ENCODE results near the gene PGLYRP4.

Gene PGLYRP4

DNA sequence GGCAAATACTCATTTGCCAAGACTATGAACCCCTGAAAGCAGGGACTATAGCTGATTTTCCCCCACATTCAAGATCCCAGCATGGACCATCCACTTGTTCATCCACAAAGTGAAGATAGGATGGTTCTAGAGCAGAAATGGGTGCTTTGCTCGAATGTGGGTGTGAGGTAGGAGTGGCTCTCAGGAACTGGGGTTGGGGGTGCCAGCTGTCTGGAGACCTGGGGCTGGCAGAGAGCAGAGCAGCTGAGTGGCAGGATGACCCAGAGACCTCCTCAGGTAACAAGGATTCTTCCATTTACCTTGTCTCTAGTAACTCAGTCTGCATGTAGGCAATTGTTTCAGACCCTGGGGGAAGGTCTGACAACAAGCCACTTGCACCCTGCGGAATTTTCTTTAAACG lies 15.0 kb upstream of the PGLYRP4 start:
- Histone ChIP-seq H3K4me1 (ENCODE audit: control insufficient read depth, insufficient read depth, low read length) (no peaks in the 10 kb centered on the region), H3K36me3 (ENCODE audit: control insufficient read depth in 2 of 2, insufficient read depth in 1 of 2, low read length in 2 of 2) (no peaks in the 10 kb centered on the region), H3K4me3 (ENCODE audit: low read depth, low read length) (no peak overlapping the region), H3K9me3 (ENCODE audit: control insufficient read depth, insufficient read depth, low read depth, low read length) (no peaks in the 10 kb centered on the region), H3K27ac (ENCODE audit: extremely low read depth, low read depth, low read length) (no peak overlapping the region)
- POLR2A ChIA-PET = no interaction called here
- CTCF ChIA-PET = interaction anchor here (4.6 kb wide), 1 partner anchor 11 kb away, joined by 23 read pairs; no protein-coding TSS in a partner anchor
- TF ChIP-seq ZNF174 (tag by site-specific recombination; IDR thresholded peaks at IDR 0.05) (no peak), ZBTB1 (tag by site-specific recombination; IDR thresholded peaks at IDR 0.05) (no peak), ZNF549 (tag by site-specific recombination; IDR thresholded peaks at IDR 0.05) (no peak), ZNF843 (tag by site-specific recombination; IDR thresholded peaks at IDR 0.05) (no peak)

- Histone ChIP-seq H3K4me3 (ENCODE audit: low read depth, low read length) (no peak overlapping the region), H3K27ac (ENCODE audit: extremely low read depth, low read depth, low read length) (no peak overlapping the region), H3K9me3 (ENCODE audit: control insufficient read depth, insufficient read depth, low read depth, low read length) (no peaks in the 10 kb centered on the region), H3K36me3 (ENCODE audit: control insufficient read depth in 2 of 2, insufficient read depth in 1 of 2, low read length in 2 of 2) (no peaks in the 10 kb centered on the region), H3K4me1 (ENCODE audit: control insufficient read depth, insufficient read depth, low read length) (no peaks in the 10 kb centered on the region)
- no peak for TF ChIP-seq ZNF211 (tag by site-specific recombination; IDR thresholded peaks at IDR 0.05; ENCODE audit: low read depth)
- TF ChIP-seq ZNF112 (tag by site-specific recombination; IDR thresholded peaks at IDR 0.05) = no peak
- POLR2A ChIA-PET = no interaction called here
- CTCF ChIA-PET = interaction anchor here (0.8 to 4.6 kb wide), 2 partner anchors 9 to 13 kb away, joined by 3 to 23 read pairs; no protein-coding TSS in a partner anchor
Measured at GRCh38 chr1:153362187-153362775, 13.6 kb upstream of the PGLYRP4 start.

DNA sequence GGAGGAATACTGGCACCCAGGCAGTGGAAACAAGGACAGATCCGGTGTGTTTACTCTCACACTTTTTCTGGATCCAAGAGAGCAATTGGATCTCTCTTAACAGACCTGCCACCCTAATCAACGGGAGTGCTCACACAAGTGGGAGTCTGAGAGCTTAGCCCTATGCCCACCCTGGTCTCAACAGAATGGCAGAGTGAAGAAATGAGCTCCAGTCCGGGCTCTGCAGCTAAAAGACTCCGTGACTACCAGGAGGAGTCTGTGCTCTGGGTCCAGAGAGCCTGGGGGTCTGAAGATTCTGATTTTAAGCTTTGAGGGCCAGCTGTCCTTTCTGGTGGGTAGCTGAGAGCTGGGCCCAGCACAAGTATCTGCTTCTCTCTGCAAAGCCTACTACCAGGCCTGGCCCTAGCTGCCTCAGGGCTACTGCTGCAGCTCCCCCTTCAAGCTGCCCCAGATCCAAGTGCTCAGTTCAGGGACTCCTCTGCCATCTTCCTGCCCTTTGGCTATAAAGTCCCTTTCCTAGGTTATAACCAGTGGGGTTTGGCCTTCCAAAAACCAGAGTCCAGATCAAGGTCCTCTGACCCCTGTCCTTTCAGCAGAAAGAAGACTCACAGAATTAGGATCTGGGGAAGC lies 13.0 kb upstream of the PGLYRP4 start:
- ChIA-PET CTCF (interaction anchor here (0.6 to 4.6 kb wide), 3 partner anchors 9 to 87 kb away, joined by 3 to 23 read pairs (median 3); no protein-coding TSS in a partner anchor), POLR2A (no interaction called here)
- Histone ChIP-seq H3K36me3 (ENCODE audit: control insufficient read depth in 2 of 2, insufficient read depth in 1 of 2, low read length in 2 of 2) (no peaks in the 10 kb centered on the region), H3K4me1 (ENCODE audit: control insufficient read depth, insufficient read depth, low read length) (no peaks in the 10 kb centered on the region), H3K27ac (ENCODE audit: extremely low read depth, low read depth, low read length) (no peak overlapping the region), H3K9me3 (ENCODE audit: control insufficient read depth, insufficient read depth, low read depth, low read length) (no peaks in the 10 kb centered on the region), H3K4me3 (ENCODE audit: low read depth, low read length) (no peak overlapping the region)
- TF ChIP-seq ZNF302 (tag by site-specific recombination; IDR thresholded peaks at IDR 0.05; ENCODE audit: low read depth) (no peak), ZNF513 (tag by site-specific recombination; IDR thresholded peaks at IDR 0.05) (no peak), KLF9 (tag by site-specific recombination; IDR thresholded peaks at IDR 0.05; ENCODE audit: low read depth) (no peak), HOXD13 (CRISPR knock-in tag; IDR thresholded peaks at IDR 0.05; ENCODE audit: borderline replicate concordance) (no peak), TCF7L2 (IDR thresholded peaks at IDR 0.05; ENCODE audit: borderline replicate concordance, low read depth, low read length) (no peak), OSR2 (tag by site-specific recombination; IDR thresholded peaks at IDR 0.05) (no peak), ZNF521 (tag by site-specific recombination; IDR thresholded peaks at IDR 0.05) (no peak), ZNF639 (tag by site-specific recombination; IDR thresholded peaks at IDR 0.05) (no peak), ZNF596 (tag by site-specific recombination; IDR thresholded peaks at IDR 0.05) (no peak), ZSCAN30 (tag by site-specific recombination; IDR thresholded peaks at IDR 0.05) (no peak), ZNF311 (tag by site-specific recombination; IDR thresholded peaks at IDR 0.05; ENCODE audit: borderline replicate concordance) (no peak), GLIS2 (tag by site-specific recombination; IDR thresholded peaks at IDR 0.05) (no peak), KLF10 (tag by site-specific recombination; IDR thresholded peaks at IDR 0.05) (no peak)
- TF ChIP-seq, protein P1, sequence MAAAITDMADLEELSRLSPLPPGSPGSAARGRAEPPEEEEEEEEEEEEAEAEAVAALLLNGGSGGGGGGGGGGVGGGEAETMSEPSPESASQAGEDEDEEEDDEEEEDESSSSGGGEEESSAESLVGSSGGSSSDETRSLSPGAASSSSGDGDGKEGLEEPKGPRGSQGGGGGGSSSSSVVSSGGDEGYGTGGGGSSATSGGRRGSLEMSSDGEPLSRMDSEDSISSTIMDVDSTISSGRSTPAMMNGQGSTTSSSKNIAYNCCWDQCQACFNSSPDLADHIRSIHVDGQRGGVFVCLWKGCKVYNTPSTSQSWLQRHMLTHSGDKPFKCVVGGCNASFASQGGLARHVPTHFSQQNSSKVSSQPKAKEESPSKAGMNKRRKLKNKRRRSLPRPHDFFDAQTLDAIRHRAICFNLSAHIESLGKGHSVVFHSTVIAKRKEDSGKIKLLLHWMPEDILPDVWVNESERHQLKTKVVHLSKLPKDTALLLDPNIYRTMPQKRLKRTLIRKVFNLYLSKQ (tag by site-specific recombination; IDR thresholded peaks at IDR 0.05; ENCODE audit: borderline replicate concordance) = no peak
- TF ChIP-seq, protein P2, sequence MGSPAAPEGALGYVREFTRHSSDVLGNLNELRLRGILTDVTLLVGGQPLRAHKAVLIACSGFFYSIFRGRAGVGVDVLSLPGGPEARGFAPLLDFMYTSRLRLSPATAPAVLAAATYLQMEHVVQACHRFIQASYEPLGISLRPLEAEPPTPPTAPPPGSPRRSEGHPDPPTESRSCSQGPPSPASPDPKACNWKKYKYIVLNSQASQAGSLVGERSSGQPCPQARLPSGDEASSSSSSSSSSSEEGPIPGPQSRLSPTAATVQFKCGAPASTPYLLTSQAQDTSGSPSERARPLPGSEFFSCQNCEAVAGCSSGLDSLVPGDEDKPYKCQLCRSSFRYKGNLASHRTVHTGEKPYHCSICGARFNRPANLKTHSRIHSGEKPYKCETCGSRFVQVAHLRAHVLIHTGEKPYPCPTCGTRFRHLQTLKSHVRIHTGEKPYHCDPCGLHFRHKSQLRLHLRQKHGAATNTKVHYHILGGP (tag by site-specific recombination; IDR thresholded peaks at IDR 0.05) = no peak
- TF ChIP-seq, protein P3, sequence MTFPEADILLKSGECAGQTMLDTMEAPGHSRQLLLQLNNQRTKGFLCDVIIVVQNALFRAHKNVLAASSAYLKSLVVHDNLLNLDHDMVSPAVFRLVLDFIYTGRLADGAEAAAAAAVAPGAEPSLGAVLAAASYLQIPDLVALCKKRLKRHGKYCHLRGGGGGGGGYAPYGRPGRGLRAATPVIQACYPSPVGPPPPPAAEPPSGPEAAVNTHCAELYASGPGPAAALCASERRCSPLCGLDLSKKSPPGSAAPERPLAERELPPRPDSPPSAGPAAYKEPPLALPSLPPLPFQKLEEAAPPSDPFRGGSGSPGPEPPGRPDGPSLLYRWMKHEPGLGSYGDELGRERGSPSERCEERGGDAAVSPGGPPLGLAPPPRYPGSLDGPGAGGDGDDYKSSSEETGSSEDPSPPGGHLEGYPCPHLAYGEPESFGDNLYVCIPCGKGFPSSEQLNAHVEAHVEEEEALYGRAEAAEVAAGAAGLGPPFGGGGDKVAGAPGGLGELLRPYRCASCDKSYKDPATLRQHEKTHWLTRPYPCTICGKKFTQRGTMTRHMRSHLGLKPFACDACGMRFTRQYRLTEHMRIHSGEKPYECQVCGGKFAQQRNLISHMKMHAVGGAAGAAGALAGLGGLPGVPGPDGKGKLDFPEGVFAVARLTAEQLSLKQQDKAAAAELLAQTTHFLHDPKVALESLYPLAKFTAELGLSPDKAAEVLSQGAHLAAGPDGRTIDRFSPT (tag by site-specific recombination; IDR thresholded peaks at IDR 0.05) = no peak

All from HEK293 (cell line).